ENCODE measurements around the gene SLC29A1.
A peak's percentile ranks its signal among the peaks of the same experiment; 100 is the strongest.

SLC29A1 gene

GRCh38 chr6:44270526-44271405, 47.4 kb downstream of the SLC29A1 start:
- no peak for DNase-seq

- no peak for DNase-seq
These were observed 48.0 kb downstream of the SLC29A1 start for GRCh38 chr6:44271406-44271723.

- DNase-seq, result no peak
These were observed 48.5 kb downstream of the SLC29A1 start for GRCh38 chr6:44271914-44272313.

- no peak for DNase-seq
These were observed 49.1 kb downstream of the SLC29A1 start for GRCh38 chr6:44272529-44272928.

- DNase-seq, result no peak
These were observed 49.7 kb downstream of the SLC29A1 start for GRCh38 chr6:44272999-44273566.

GRCh38 chr6:44273617-44274016, 50.2 kb downstream of the SLC29A1 start:
- no peak for DNase-seq

GRCh38 chr6:44275271-44275748, 51.9 kb downstream of the SLC29A1 start:
- DNase-seq, result no peak

GRCh38 chr6:44275749-44276648, 52.6 kb downstream of the SLC29A1 start:
- DNase-seq, result no peak

GRCh38 chr6:44276667-44277640, 53.6 kb downstream of the SLC29A1 start:
- DNase-seq, result no peak

GRCh38 chr6:44277763-44278162, 54.4 kb downstream of the SLC29A1 start:
- DNase-seq, result no peak

- DNase-seq, result no peak
These were observed 54.9 kb downstream of the SLC29A1 start for GRCh38 chr6:44278315-44278714.

- peak; percentile 61 for DNase-seq
These were observed 55.6 kb downstream of the SLC29A1 start for GRCh38 chr6:44278774-44279697.
